ENCODE data around the gene THBS4. TPM values are rescaled to one million over a fixed set of nuclear protein-coding genes. Genes with fewer than 3 reads are reported as not detected.

The THBS4 gene
- total RNA-seq, 1 experiment from 2014 or later = 11.8 TPM

- POLR2A ChIA-PET = interaction anchor here (0.6 kb wide), 1 partner anchor 95 kb away, joined by 5 read pairs; no protein-coding TSS in a partner anchor
- TF ChIP-seq FOXP4 (CRISPR knock-in tag; IDR thresholded peaks at IDR 0.05) (no peak), NR1H2 (CRISPR knock-in tag; IDR thresholded peaks at IDR 0.05) (no peak), IRF1 (CRISPR knock-in tag; IDR thresholded peaks at IDR 0.05) (no peak), USF1 (CRISPR knock-in tag; IDR thresholded peaks at IDR 0.05) (no peak), ZNF263 (CRISPR knock-in tag; IDR thresholded peaks at IDR 0.05; ENCODE audit: low read depth) (no peak), ZBTB21 (CRISPR knock-in tag; IDR thresholded peaks at IDR 0.05; ENCODE audit: borderline replicate concordance) (no peak), ERG (CRISPR knock-in tag; IDR thresholded peaks at IDR 0.05) (no peak), ESRRA (CRISPR knock-in tag; IDR thresholded peaks at IDR 0.05; ENCODE audit: borderline replicate concordance) (no peak), TEAD1 (CRISPR knock-in tag; IDR thresholded peaks at IDR 0.05) (no peak), ZNF317 (CRISPR knock-in tag; IDR thresholded peaks at IDR 0.05; ENCODE audit: borderline replicate concordance, low read depth) (no peak), HMGA2 (CRISPR knock-in tag; IDR thresholded peaks at IDR 0.05) (no peak)
- H3K27ac Mint-ChIP-seq = peak overlapping the region; percentile 99
- CTCF ChIA-PET = interaction anchor here (0.8 to 1.6 kb wide), 2 partner anchors 13 to 93 kb away, joined by 3 to 6 read pairs; no protein-coding TSS in a partner anchor
- H3K4me3 Mint-ChIP-seq = peak overlapping the region; percentile 96
- DNase-seq (ENCODE audit: low spot score) (no peak), ATAC-seq (no peak)
- H3K4me1 Mint-ChIP-seq = peaks cover 16% of the 10 kb centered on the region
- no peaks in the 10 kb centered on the region for H3K9me3 Mint-ChIP-seq
- H3K36me3 Mint-ChIP-seq = peaks cover 31% of the 10 kb centered on the region
- no peaks in the 10 kb centered on the region for H3K27me3 Mint-ChIP-seq (ENCODE audit: low read depth)
Observed at GRCh38 chr5:79990205-79990597, 44.9 kb upstream of the THBS4 start.

GRCh38 chr5:79990598-79991507, 44.3 kb upstream of the THBS4 start, which contains the start of gene MTX3:
Gene MTX3 (minus strand): TSS chr5:79991262. CDS start chr5:79991238, 24 bp downstream.
- peak; percentile 92 for ATAC-seq
- Mint-ChIP-seq H3K27ac (peak within 1 kb of the TSS; percentile 99), H3K4me3 (peak within 1 kb of the TSS; percentile 96), H3K36me3 (peaks cover 27% of the 10 kb centered on the region), H3K27me3 (ENCODE audit: low read depth) (no peaks in the 10 kb centered on the region), H3K4me1 (peaks cover 16% of the 10 kb centered on the region), H3K9me3 (no peaks in the 10 kb centered on the region)
- peak; percentile 91 for DNase-seq (ENCODE audit: low spot score)
- POLR2A ChIA-PET = no interaction called here
- CTCF ChIA-PET = interaction anchor here (0.8 to 1.6 kb wide), 2 partner anchors 13 to 93 kb away, joined by 3 to 6 read pairs; no protein-coding TSS in a partner anchor
- TF ChIP-seq HMGA2 (CRISPR knock-in tag; IDR thresholded peaks at IDR 0.05) (no peak), FOXP4 (CRISPR knock-in tag; IDR thresholded peaks at IDR 0.05) (peak; percentile 87; the same call in 1 of the 2 replicates), ZBTB21 (CRISPR knock-in tag; IDR thresholded peaks at IDR 0.05; ENCODE audit: borderline replicate concordance) (peak; percentile 88), TEAD1 (CRISPR knock-in tag; IDR thresholded peaks at IDR 0.05) (peak; percentile 63; the same call in 1 of the 2 replicates), OVOL2 (CRISPR knock-in tag; IDR thresholded peaks at IDR 0.05; ENCODE audit: borderline replicate concordance) (no peak), EMX1 (CRISPR knock-in tag; IDR thresholded peaks at IDR 0.05) (no peak), RELA (CRISPR knock-in tag; IDR thresholded peaks at IDR 0.05; ENCODE audit: borderline replicate concordance) (peak; percentile 57; the same call in 1 of the 2 replicates), NFYB (CRISPR knock-in tag; conservative IDR thresholded peaks at IDR 0.05; ENCODE audit: low read depth) (no peak), ZSCAN18 (CRISPR knock-in tag; IDR thresholded peaks at IDR 0.05) (no peak), TCF7 (CRISPR knock-in tag; IDR thresholded peaks at IDR 0.05; ENCODE audit: low read depth) (peak; percentile 79; the same call in 1 of the 2 replicates), CDX4 (CRISPR knock-in tag; IDR thresholded peaks at IDR 0.05; ENCODE audit: borderline replicate concordance) (no peak), ESRRA (CRISPR knock-in tag; IDR thresholded peaks at IDR 0.05; ENCODE audit: borderline replicate concordance) (peak; percentile 73; the same call in 1 of the 2 replicates), E2F5 (CRISPR knock-in tag; IDR thresholded peaks at IDR 0.05) (peak; percentile 90), KAT7 (CRISPR knock-in tag; IDR thresholded peaks at IDR 0.05; ENCODE audit: borderline replicate concordance) (peak; percentile 99)
